ENCODE results near the gene MTUS2. TPM values are rescaled to one million over a fixed set of nuclear protein-coding genes. Genes with fewer than 3 reads are reported as not detected.

Gene MTUS2
- total and polyA plus RNA-seq, 10 of the 15 experiments (the other 5 are each of a cell fraction or from before 2014, with no cell fraction given): under 0.01 to 0.05 (median 0.02) TPM; not detected in 6

DNA sequence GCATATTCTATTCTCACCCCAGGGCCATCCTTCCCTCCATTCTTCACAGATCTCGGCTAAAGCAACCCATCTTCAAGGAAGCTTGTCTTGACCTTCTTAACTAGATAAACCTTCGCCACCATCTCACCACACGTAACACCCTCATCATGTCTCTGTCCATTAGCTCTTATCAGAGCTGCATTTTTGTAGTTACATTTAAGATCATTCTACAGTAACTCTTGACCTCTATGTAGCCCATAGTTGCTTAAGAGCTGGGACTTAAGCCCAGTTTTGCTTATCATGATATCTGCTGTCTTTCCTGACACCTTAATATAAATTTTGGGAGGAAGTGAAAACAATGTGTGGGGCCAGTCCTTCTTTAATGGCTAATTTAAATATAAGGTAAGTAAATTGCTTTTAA is 345.1 kb downstream of the MTUS2 start:
- Histone ChIP-seq H3K4me2 (ENCODE audit: control insufficient read depth, insufficient read depth) (no peak overlapping the region), H3K27ac (ENCODE audit: control insufficient read depth, insufficient read depth) (no peak overlapping the region), H3K4me3 (no peak overlapping the region), H3K27me3 (replicated peaks in 1 of 2; ENCODE audit: control insufficient read depth in 2 of 2, insufficient read depth in 2 of 2, low read length in 1 of 2) (no peaks in the 10 kb centered on the region), H3K9me3 (replicated peaks; ENCODE audit: control insufficient read depth, insufficient read depth, low read length) (no peaks in the 10 kb centered on the region; the same call in 1 of the 3 replicates), H3K4me1 (ENCODE audit: control insufficient read depth, insufficient read depth, low read length) (no peaks in the 10 kb centered on the region), H2AFZ (ENCODE audit: control insufficient read depth, low read depth, low read length) (no peak overlapping the region), H3K79me2 (ENCODE audit: control insufficient read depth, insufficient read depth, low read length) (no peaks in the 10 kb centered on the region), H3K36me3 (ENCODE audit: control insufficient read depth in 2 of 2, insufficient read depth in 2 of 2, low read length in 1 of 2) (no peaks in the 10 kb centered on the region), H4K20me1 (ENCODE audit: control insufficient read depth, insufficient read depth) (no peaks in the 10 kb centered on the region), H3K9ac (ENCODE audit: control insufficient read depth, insufficient read depth, low read length) (no peak overlapping the region)
- intact Hi-C loops (cut with micrococcal nuclease; ENCODE audit: unreplicated experiment) (no loop called here), in situ Hi-C loops (cut with MboI) (no loop called here)
- ChIA-PET POLR2A (no interaction called here), SMC1A (ENCODE audit: uncharacterized antibody, unreplicated experiment) (no interaction called here), RAD21 (ENCODE audit: unreplicated experiment) (no interaction called here), CTCF (no interaction called here)
- TF ChIP-seq RAD51 (IDR thresholded peaks at IDR 0.05) (no peak), SMARCA5 (IDR thresholded peaks at IDR 0.05) (no peak), POLR2A (IDR thresholded peaks at IDR 0.05; ENCODE audit: low read depth, low read length) (no peak), TCF7 (IDR thresholded peaks at IDR 0.05; ENCODE audit: borderline replicate concordance) (no peak), STAT3 (IDR thresholded peaks at IDR 0.05; ENCODE audit: low read depth, low read length) (no peak), CHD1 (IDR thresholded peaks at IDR 0.05; ENCODE audit: low read depth, low read length) (no peak), ZNF622 (IDR thresholded peaks at IDR 0.05) (no peak), BRCA1 (IDR thresholded peaks at IDR 0.05; ENCODE audit: low read depth, low read length) (no peak), CEBPZ (IDR thresholded peaks at IDR 0.05; ENCODE audit: low read depth, low read length) (no peak)
- ATAC-seq (no peak), DNase-seq (ENCODE audit: low read depth, low spot score) (no peak), FAIRE-seq (no peak)
- BruUV-seq (replicated peaks): no TSS peak
- WGBS (ENCODE audit: insufficient coverage, insufficient replicate concordance, low lambda C conversion rate, missing lambda C conversion rate): 28% methylated on average over 3 of the region's 3 CpGs
